HepG2 (cell line): ENCODE data around the gene GRB10. TPM values are rescaled to one million over a fixed set of nuclear protein-coding genes. Genes with fewer than 3 reads are reported as not detected.

Experiments
- AGO1 ChIP-seq: fragments of 200-400 bp; formaldehyde crosslinking; IDR thresholded peaks from 2 replicates; pipeline ENCODE4 v1.6.1; 2017; ENCODE audit warnings: mild to moderate bottlenecking, low read depth, low read length, moderate library complexity; ENCODE audit not compliant: poor library complexity, severe bottlenecking
- ATF4 ChIP-seq, 2 experiments: fragments of 450-650 bp in 1 of 2; sonication (generic) in 1 of 2; formaldehyde crosslinking; IDR thresholded peaks; 2 replicates each; pipeline versions ENCODE4 v1.5.0 to v1.8.0; 2020 to 2022; ENCODE audit warnings: mild to moderate bottlenecking in 1 of 2, missing genetic modification reagents in 1 of 2
- HNRNPH1 ChIP-seq: fragments of 200-400 bp; formaldehyde crosslinking; optimal IDR thresholded peaks from 2 replicates; pipeline ENCODE3; 2017; ENCODE audit warnings: mild to moderate bottlenecking, low read depth, low read length
- NFIB ChIP-seq: sonication (generic); formaldehyde crosslinking; IDR thresholded peaks from 2 replicates; pipeline ENCODE4 v1.9.0; 2021; ENCODE audit warnings: missing genetic modification reagents, mild to moderate bottlenecking, borderline replicate concordance
- PAXIP1 ChIP-seq: sonication (generic); formaldehyde crosslinking; conservative IDR thresholded peaks from 2 replicates; pipeline ENCODE4 v1.4.0; 2020; ENCODE audit warnings: mild to moderate bottlenecking, missing genetic modification reagents, moderate library complexity
- POLR2G ChIP-seq: fragments of 200-400 bp; formaldehyde crosslinking; IDR thresholded peaks from 2 replicates; pipeline ENCODE4 v1.6.1; 2018; ENCODE audit warnings: mild to moderate bottlenecking, low read depth, low read length, moderate library complexity
- RCOR2 ChIP-seq: IDR thresholded peaks from 2 replicates; pipeline ENCODE4 v1.6.1; 2016; ENCODE audit warnings: missing biosample characterization, missing genetic modification reagents
- TEAD2 ChIP-seq: sonication (generic); formaldehyde crosslinking; IDR thresholded peaks from 2 replicates; pipeline ENCODE4 v1.9.0; 2021; ENCODE audit warnings: missing genetic modification reagents
- YEATS2 ChIP-seq: sonication (generic); formaldehyde crosslinking; IDR thresholded peaks from 2 replicates; pipeline ENCODE4 v1.4.0; 2020; ENCODE audit warnings: missing genetic modification reagents, borderline replicate concordance
- ZBTB14 ChIP-seq: sonication (generic); formaldehyde crosslinking; IDR thresholded peaks from 2 replicates; pipeline ENCODE4 v1.4.0; 2020; ENCODE audit warnings: missing genetic modification reagents
- ZNF142 ChIP-seq: sonication (generic); formaldehyde crosslinking; IDR thresholded peaks from 2 replicates; pipeline ENCODE4 v1.4.0; 2020; ENCODE audit warnings: missing genetic modification reagents
- ZNF710 ChIP-seq: sonication (generic); formaldehyde crosslinking; IDR thresholded peaks from 2 replicates; pipeline ENCODE4 v1.5.0; 2020; ENCODE audit warnings: mild to moderate bottlenecking, missing genetic modification reagents, borderline replicate concordance
- ZNF777 ChIP-seq: sonication (generic); formaldehyde crosslinking; IDR thresholded peaks from 2 replicates; pipeline ENCODE4 v1.4.0; 2020; ENCODE audit warnings: missing genetic modification reagents
- polyA plus RNA-seq, 8 experiments: library from polyadenylated mRNA; depleted of rRNA in 3 of 8; stranded (reverse) in 7 of 8; unstranded in 1 of 8; fragments of >200 nt; fragmentation: Illumina TruSeq in 4 of 8; extraction: Trizol in 4 of 8; gene quantifications; 2 replicates each; pipeline versions ENCODE4 v1.2.1 to v1.2.3, GENCODE V29; 2011 to 2016; ENCODE audit warnings: low read depth in 4 of 8, missing spikeins in 1 of 8, mixed read lengths in 1 of 8; ENCODE audit not compliant: insufficient read depth in 1 of 8
- total RNA-seq, 5 experiments: library from RNA; depleted of rRNA; stranded (reverse); fragments of >200 nt; fragmentation: Illumina TruSeq; extraction: Trizol; gene quantifications; 2 replicates each; pipeline ENCODE4 v1.2.3, GENCODE V29; 2016; ENCODE audit warnings: low read depth in 1 of 5

GRB10 gene
- total and polyA plus RNA-seq, 2 of the 13 experiments (the other 11 are each of a cell fraction or from before 2014, with no cell fraction given) = 4.0 to 6.8 TPM

- TF ChIP-seq ZNF142 (CRISPR knock-in tag) (no peak), TEAD2 (no peak), RCOR2 (CRISPR knock-in tag) (no peak), POLR2G (peak; percentile 28; the same call in 1 of the 2 replicates), HNRNPH1 (no peak), ZNF777 (CRISPR knock-in tag) (peak; percentile 72), PAXIP1 (no peak), ZNF710 (no peak), ATF4 (CRISPR knock-in tag; IDR thresholded peaks at IDR 0.05) (peak in 1 of 2 experiments; percentile 83; a peak in 2 of 4 replicates), NFIB (CRISPR knock-in tag) (no peak), ZBTB14 (CRISPR knock-in tag) (peak; percentile 27), YEATS2 (CRISPR knock-in tag) (no peak), AGO1 (no peak)
These were observed 9.8 kb upstream of the GRB10 start (continued) for GRCh38 chr7:50792342-50793119.
